GM12875 (cell line): Measurements from ENCODE around the gene ITGA1.

Source experiments
- H3K4me3 ChIP-seq: one replicate; pipeline ENCODE4 v1.5.1; 2011; ENCODE audit warnings: low read depth, low read length, control low read depth
- CTCF ChIP-seq: IDR thresholded peaks from 2 replicates; pipeline ENCODE4 v1.5.1; 2011; ENCODE audit warnings: low read depth, mild to moderate bottlenecking, control low read depth, inconsistent platforms, low read length, moderate library complexity, borderline replicate concordance; ENCODE audit not compliant: insufficient read depth

The ITGA1 gene

GRCh38 chr5:52997424-52997823 lies 209.7 kb downstream of the ITGA1 start:
- no peak for TF ChIP-seq CTCF

GRCh38 chr5:52998552-52999313 lies 211.0 kb downstream of the ITGA1 start:
- TF ChIP-seq CTCF = no peak
- no peak overlapping the region for H3K4me3 ChIP-seq

More at GRCh38 chr5:52997424-52997823, 209.7 kb downstream of the ITGA1 start:
- H3K4me3 ChIP-seq = no peak overlapping the region

GRCh38 chr5:52999344-52999949 lies 211.7 kb downstream of the ITGA1 start:
- no peak for TF ChIP-seq CTCF
- H3K4me3 ChIP-seq = no peak overlapping the region

GRCh38 chr5:53001541-53001940 lies 213.8 kb downstream of the ITGA1 start:
- no peak for TF ChIP-seq CTCF
- no peak overlapping the region for H3K4me3 ChIP-seq

- no peak overlapping the region for H3K4me3 ChIP-seq
- TF ChIP-seq CTCF = no peak
Observed at GRCh38 chr5:53002491-53002890, 214.8 kb downstream of the ITGA1 start.

GRCh38 chr5:53003144-53003543 lies 215.4 kb downstream of the ITGA1 start:
- no peak overlapping the region for H3K4me3 ChIP-seq
- no peak for TF ChIP-seq CTCF
